Measurements from ENCODE around the gene P4HA2. TPM values are rescaled to one million over a fixed set of nuclear protein-coding genes. Genes with fewer than 3 reads are reported as not detected.

Gene P4HA2
- polyA plus RNA-seq (ENCODE audit: insufficient read length in 4 of 4), result 10 to 100 TPM; 26.9 to 39.9 (median 28.7) TPM

DNA sequence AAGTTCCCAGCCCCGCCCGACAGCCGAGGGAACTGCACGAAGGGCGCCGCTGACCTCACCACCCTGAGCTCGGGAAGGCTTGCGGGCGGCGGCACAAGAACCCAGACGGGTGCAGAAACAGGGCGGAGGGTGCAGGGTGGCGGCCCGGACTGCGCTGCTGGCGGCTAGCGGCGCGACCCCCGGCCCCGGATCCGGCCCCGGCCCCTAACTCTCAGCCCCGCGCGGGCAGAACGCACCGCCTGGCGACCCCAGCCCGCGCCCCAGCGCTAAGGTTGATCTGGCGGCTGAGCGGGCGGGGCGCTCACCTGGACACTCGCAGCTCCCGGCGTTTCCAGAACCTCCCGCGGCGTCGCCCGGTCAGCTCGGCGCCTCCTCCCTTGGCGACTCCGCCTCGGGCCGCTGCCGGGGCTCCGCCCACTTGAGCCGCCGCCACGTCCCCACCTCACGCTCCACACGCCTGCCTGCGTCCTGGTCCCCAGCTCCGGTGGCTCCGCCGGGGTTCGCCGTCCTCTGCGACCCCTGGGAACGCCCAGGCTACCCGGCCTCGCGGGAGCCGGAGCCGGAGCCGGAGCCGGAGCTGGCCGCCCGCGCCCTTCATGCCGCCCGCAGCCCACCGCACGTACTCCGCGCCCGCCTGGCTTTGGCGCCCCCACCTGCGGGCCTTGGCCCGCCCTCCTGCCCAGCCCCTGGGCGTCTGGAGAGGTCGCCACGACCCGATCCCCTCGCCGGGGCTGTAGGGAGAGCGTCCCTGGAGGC lies at the start of gene P4HA2:
Gene P4HA2 (minus strand): TSS at position 369 of the 756 bp plus-strand sequence. CDS start 9,227 bp downstream, outside the sequence.
- peak in 3 of 4 donors; percentile 60 to 67 (median 63) for DNase-seq (ENCODE audit: low read depth in 4 of 4, low spot score in 3 of 4)

DNA sequence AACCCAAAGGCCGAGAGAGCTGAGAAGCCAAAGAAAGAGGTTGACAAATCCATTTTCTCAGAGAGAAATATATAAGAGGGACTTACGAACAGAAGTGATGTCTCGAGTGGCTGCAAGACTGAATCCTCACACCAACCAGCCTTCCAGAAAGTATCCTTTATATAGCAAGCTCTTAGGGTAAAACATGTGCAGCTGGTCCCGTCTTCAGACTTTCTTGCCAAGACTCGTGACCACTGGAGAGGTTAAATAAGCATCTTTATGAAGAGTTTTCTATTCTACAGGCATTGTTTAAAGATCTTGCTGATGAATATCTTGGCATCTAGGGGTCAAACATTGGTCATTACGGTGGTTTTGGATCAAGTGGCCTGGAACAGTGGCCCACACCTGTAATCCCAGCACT lies 49.6 kb upstream of the P4HA2 start:
- DNase-seq (ENCODE audit: low read depth in 4 of 4, low spot score in 3 of 4), result no peak

DNA sequence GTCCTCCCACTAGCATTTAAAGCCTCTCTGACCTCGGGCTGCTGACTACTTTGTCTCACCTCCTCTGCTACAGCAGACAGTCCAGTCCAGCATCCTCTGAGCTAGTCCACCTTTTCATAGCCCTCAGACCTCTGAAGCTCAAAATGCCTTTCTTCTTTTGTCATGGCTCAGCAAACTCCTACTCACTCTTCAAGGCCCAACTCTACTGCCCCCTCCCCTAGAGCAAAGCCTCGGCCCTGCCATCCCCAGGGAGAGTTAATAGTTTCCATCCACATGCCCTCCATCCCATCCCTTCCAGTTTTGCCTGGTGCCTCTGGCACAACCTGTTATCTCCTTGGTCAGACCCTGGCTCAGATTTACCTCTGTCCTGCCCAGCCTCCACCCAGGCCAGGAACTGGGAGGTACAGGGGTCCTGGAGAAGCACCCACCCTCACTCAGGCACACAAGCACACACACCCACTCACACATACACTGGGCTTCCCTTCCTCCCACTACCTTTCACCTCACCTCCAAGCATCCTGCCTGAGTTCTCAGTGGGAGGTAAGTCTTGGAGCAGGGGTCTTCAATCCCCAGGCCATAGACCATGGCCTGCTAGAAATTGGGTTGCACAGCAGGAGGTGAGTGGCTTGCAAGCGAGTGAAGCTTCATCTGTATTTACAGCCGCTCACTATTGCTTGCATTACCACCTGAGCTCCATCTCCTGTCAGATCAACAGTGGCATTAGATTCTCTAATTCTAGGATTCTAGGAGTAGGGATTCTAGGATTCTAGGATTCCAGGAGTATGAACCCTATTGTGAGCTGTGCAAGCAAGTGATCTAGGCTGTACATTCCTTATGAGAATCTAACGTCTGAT lies 47.9 kb upstream of the P4HA2 start:
- DNase-seq (ENCODE audit: low read depth in 4 of 4, low spot score in 3 of 4), result no peak

DNA sequence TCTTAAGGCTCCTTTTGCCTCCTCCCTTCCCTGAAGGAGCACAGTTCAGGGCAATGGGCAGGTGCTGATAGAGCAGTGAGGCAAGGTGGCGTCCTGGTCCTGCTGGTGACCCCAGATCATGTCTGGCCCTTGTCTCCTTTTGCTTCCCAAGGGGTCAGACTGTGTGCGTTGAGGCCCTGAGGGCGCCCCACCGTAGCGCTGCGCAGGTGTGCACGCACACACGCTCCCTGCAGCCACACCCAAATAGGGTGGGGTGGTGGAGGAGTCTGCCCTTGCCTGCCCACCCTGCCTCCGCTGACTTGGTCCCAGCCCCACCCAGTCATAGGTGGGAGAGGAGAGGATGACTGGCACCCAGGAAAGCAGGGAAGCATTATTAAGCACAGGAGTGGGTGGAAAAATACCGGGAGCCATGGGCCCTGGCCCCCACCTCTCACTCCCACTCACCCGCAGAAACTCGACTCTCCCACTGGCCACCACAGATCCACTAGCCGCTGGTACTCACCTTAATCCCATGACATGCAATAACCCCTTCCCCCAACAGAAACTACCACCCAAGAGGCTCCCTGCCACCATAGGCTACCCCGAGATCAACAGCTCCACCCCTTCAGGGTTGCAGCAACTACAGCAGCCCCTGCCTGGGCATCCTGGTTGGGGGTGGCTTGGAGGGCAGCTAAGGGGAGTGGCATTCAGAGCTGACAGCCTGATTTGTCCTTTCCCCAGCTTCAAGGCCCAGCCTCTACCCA lies 46.6 kb upstream of the P4HA2 start:
- no peak for DNase-seq (ENCODE audit: low read depth in 4 of 4, low spot score in 3 of 4)

DNA sequence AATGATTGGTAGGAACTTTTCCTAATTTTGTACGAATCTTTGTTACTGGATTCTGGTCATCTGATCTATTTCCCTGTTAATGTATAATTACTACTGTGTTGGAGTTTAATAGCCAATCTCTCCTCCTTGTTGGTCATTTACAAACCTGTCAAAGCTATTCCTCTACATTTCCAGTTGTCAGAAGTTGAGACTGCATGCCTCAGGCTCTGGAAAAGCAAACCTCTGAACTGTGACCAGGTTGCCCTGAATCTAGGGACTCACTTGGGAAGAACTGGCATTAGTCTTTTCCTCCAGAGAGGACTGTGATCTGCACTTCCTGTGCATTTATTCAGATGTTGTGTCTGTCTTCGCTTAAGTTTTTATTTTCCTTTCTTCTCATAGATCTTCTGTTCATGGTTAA lies 46.0 kb upstream of the P4HA2 start:
- DNase-seq (ENCODE audit: low read depth in 4 of 4, low spot score in 3 of 4), result no peak

DNA sequence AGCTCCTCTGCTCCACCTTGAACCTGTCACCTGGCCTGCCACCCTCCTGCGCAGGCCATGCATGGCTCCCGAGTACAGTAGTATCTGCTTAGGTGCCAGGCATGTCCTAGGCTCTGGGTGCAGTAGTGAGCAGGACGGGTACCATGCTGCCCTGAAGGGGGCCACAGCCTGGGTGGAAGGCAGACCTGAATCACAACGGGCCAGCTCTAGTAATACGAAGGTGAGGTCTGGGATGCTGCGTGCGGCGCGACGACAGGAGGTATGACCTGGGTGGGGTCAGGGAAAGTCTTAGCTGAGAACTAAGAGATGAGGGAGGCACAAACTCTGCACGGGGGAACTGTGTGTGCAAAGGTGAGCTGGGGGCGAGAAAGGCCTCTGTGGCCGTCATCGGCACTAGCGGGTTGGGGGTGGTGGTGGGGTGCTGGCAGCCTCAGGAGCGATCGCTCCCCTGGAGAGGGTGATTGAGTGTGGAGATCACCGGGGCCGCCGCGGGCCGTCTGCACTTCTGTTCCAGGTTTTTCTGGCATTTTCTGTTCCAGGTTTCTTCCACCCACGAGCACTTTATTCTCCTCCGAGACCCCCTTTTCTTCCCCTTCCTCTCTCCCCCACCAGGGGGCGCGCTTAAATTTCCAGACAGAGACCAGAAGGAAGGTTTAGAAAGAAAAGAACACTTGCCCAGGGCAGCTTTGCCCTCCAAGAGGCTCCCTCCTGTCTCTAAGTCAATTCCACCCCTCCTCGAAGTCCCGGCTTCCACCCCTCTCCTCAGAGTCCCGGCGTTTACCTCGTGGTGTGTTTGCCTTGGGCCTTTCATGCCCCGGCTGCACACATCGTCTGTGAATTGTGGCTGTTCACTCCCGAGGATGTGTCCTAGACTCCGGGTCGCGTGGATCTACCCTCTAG lies 44.9 kb upstream of the P4HA2 start:
- no peak for DNase-seq (ENCODE audit: low read depth in 4 of 4, low spot score in 3 of 4)

DNA sequence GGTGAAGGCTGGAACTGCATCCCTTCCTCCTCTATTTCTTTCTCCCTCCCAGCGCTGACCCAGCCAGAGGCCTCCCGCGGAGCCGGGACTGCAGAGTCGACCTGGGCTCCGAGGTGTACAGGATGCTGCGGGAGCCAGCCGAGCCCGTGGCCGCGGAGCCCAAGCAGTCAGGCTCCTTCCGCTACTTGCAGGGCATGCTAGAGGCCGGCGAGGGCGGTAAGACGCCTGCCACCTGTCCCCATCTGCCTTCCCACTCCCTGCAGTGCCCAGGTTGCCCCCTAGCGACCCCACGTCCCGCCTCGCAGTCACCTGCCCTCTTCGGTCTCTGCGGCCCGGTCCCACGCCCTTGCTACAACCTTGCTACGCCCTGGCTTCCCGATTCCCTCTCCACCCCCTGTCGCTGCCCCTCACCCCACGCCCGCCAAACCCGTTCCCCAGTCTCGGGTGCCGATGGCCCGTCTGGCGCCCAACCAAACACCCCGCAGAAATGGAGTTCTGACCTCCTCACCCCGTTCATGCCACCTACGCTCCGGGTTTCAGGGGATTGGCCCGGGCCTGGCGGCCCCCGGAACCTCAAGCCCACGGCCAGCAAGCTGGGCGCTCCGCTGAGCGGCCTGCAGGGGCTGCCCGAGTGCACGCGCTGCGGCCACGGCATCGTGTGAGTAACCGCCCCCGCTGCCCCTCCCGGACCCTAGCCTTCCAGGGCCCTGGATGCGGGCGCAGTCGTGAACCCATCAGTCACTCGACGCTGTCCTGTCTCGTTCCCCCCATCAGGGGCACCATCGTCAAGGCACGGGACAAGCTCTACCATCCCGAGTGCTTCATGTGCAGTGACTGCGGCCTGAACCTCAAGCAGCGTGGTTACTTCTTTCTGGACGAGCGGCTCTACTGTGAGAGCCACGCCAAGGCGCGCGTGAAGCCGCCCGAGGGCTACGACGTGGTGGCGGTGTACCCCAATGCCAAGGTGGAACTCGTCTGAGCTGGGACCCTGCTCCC lies 43.9 kb upstream of the P4HA2 start:
- no peak for DNase-seq (ENCODE audit: low read depth in 4 of 4, low spot score in 3 of 4)

DNA sequence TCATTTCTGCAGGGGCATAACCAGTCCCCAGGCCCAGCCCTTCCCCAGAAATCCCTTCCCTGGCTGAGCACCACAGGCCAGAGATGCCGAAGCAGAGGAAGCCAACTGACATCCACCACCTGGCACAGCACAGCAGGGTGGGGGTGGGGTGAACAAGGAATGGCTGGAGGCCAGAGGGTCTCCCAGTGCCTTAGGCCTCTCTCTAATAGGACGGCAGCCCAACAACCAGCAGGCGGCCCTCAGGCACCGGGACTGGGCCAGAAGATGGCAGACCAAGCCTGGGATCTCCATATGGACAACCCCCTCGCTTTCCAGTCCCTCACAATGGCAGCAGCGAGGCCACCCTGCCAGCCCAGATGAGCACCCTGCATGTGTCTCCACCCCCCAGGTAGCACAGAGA lies 43.1 kb upstream of the P4HA2 start:
- DNase-seq (ENCODE audit: low read depth in 4 of 4, low spot score in 3 of 4), result no peak

DNA sequence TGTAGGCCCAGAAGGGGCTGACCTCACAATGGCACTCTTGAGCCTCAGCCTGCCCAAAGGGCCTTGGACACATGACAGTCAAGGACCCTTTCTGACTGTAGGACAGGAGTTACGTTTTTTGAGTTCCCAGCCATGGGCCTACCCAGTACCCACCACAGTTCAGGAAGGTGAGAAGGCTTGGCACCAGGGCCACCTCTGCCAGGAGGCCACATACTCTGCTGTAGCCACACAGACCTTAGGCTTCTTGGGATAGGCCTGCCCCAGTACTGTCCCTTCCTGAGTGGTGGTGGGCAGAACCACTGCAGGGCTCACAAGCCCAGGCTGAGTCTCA lies 42.6 kb upstream of the P4HA2 start:
- DNase-seq (ENCODE audit: low read depth in 4 of 4, low spot score in 3 of 4), result no peak

DNA sequence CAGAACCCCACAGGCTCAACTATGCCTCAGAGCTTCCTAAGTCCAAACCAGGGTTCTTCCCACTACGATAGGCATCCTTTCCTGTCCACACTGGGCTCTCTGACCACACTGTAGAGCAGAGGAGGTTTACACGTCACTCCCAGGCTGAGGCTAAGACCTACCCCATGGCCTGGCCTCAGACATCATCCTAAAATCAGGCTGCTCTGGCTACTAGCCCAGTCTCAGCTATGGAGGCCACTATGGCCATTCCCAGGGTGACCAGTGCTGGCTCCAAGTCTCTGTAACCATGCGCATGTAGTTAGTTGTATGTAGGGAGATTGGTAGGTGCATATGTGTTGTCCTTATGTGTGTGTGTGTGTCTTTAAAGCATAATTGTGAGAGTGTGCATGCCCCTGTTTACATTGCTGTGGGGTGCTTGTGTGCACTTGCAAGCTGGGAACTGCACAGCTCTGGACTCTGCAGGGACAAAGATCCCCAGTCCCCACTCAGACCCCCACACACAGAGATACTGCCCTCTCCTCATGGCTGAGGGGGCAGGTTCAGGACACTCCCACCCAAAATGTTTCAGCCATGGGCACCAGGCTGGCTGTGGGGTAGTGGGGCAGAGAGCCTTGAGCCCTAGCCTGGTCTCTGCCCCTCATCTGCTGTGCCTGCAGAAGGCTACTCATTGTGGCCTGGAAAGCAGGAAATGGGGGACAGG lies 42.1 kb upstream of the P4HA2 start:
- DNase-seq (ENCODE audit: low read depth in 4 of 4, low spot score in 3 of 4), result no peak

DNA sequence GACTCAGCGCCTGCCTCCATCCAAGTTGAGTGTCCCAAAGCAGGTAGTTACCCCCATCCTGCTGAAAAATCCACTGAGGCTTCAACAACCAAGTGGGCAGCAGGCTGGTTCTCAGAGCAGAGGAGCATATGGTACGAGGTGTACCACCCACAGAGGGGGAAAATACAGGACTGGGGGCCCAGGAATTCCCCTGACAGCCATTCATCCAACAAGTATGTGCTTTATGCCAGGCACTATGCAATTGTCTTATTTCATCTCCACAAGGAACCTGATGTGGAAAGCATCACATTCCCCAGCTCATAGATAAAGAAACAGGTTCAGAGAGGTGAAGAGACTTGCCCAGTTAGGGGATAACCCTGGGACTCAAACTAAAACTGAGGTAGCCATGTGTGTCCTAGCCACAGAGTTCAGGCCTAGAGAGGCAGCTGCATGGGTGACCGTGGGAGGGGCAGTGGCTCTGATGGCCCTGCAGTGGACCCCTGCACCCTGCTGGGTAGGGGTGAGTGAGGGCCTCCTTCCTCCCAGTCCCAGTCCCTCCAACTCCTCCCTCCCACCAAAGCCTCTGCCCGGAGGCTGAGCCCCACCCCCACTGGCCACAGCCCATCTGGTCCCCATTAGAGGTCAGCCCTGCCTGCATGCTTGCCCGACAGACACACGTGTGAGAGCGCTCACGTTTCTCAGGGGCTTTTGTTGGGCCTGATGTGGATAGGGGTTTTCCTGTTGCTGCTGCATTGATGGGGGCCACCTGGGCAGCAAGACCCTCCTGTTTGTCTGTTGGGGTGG lies 41.3 kb upstream of the P4HA2 start:
- no peak for DNase-seq (ENCODE audit: low read depth in 4 of 4, low spot score in 3 of 4)

DNA sequence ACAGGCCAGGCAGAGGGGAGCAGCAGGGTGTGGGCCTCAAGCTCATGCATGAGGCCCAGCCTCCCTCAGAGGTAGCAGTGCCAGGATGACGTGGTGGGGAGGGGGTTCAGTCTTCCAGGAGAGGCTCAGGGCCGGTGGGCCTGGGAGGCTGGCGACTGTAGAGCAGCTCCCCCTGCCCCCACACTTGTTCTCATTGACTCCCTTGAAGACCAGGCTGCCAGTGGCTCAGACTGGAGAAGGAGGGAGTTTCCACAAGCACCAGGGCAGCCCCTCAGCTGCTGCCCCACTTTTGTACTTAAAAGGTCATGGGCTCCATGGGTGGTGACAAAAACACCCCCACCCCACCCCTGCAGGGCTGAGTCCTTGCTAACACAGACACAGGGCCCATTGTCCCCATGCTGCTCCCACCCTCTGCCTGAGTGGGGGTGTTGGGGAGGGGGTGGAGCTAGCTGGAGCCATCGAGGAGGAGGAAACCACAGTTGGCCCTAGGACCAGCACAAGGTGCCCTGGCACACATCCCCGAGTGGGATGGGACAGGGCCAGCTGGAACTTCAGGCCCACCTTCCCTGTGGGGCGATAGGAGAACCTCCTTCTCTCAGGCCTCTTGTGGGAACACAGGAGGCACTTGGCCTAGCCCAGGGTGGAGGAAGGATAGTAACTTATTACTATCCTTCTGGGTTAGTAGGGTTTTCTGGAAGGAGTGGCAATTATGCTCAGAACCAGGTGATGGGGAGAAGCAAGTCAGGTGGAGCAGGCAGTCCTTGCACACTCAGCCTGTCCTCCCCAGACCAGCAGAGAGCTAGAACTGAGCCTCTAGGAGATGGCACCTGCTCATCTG lies 40.5 kb upstream of the P4HA2 start:
- DNase-seq (ENCODE audit: low read depth in 4 of 4, low spot score in 3 of 4), result no peak

DNA sequence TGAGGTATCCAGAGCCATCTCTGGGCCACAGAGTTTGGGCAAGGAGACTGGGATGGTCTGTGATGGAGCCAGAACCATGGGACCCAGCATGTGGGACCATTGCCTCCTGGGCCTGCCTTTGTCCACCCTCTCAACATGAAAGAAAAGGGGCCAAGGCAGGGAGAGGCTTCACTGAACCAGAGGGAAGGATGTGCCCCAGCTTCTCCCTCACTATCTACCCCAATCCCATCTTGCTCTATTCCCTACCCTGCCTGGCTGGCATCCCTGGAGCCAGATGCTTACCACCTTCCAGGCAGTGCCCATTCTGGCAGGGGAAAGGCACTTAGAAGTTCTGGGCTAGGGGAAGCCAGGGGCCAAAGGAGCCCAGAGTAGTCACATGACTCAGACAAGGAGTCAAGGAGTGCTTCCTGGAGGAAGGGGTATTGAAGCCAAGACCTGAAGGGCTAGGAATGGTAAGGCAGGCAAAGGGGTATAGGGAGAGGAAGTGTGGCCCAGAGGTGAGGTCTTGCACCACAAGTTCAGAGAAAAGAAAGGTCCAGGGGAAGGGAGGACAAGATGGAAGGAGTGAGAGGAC lies 39.6 kb upstream of the P4HA2 start:
- DNase-seq (ENCODE audit: low read depth in 4 of 4, low spot score in 3 of 4), result no peak

DNA sequence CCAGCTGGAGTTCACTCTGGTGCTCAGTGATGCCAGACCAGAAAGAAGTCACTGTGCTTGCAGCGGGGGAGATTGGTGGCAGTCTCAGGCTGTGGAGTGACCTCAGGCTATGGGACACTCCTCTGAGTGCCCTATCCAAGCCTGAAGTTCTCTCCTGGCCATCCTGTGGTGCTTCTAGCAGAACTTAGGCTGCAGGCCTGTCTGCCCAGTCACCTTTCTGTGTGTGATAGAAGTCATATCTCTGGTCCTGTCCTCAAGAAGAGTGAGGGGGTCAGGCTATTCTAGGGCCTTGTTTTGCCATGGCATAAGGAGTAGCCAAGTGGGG lies 39.1 kb upstream of the P4HA2 start:
- DNase-seq (ENCODE audit: low read depth in 4 of 4, low spot score in 3 of 4), result no peak

DNA sequence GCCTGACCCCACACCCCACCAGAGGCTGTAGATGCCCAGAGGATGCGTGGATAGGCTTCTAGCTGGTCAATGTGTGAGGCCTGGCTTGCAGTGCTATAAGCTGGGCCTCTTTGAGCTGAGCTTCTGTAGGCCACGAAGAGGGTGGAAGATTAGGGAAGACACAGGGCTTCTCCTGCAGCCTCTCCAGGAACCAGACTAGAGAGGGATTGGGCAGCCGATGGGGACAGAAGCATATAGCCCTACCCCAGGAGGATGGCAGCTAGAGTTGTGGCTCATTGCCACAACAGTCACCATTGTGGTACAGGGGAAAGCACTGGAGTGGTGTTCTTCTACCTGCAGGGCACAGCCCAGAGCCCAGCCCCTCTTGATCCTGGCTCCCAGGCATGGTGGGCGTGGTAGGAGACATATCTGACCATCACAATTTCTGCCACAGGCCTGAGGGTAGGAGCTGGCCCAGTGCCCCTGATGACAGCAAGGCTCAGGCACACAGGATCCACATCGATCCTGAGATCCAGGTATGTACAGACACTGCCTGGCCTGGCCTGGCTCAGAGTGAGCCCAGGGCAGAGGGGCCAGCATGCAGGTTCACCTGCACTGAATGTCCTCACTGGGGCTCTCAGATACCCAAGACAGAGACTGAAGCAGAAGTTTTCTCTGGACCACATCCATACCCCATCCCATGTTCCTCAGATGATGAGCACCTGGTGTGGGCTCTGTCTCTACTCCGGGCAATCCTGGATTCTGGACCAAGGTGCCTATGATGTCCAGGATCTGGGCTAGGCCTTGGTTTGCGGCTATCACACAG lies 38.6 kb upstream of the P4HA2 start:
- no peak for DNase-seq (ENCODE audit: low read depth in 4 of 4, low spot score in 3 of 4)

Data from right renal pelvis (tissue), 4 donors.